Ramos (cell line): ENCODE data around the gene C1QTNF2.

Source experiments
- in situ Hi-C: fragments of 300-500 bp; cut with MboI; formaldehyde crosslinking; loops from one replicate; pipeline ENCODE4 v1.14.3; 2022; ENCODE audit warnings: low sequenced_read_pairs; ENCODE audit not compliant: unreplicated experiment

The C1QTNF2 gene

DNA sequence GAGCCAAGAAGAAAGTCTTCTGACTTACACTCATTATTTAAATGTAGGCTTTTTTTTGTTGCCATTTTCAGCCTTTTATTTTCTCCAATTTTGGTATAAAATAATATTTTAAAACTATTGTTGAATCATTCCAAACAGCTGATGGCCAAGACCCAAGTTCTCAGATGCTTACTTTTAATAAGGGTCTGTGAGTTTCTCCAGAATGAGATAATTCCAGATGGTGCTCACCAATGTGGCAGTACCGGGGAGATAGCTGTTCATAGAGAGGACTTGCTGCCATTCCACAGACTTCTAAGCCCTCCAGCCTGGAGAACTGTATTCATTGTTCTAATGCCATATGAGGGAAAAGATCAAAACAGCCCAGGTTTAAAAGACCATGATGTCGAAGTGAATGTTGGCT lies 5.3 kb upstream of the C1QTNF2 start:
- in situ Hi-C loops = no loop called here

DNA sequence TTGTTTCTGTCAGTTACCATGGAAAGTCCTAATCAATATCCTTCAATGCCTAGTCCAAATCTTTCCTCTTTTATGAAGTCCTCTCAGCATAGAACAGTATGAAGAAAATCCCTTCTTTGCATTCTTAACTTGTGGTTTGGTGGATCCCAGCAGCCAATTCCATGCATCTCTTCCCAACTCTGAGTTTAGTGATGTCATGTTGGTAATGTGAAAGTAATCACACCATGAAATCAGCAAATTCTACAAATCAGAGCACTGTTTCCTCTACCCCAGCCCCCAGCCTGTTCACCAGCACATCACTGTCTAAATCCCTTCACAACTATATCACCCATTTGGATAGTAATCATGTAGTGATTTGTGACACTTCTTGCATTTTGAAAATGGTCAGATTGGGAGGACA lies 4.7 kb upstream of the C1QTNF2 start:
- in situ Hi-C loops = no loop called here

DNA sequence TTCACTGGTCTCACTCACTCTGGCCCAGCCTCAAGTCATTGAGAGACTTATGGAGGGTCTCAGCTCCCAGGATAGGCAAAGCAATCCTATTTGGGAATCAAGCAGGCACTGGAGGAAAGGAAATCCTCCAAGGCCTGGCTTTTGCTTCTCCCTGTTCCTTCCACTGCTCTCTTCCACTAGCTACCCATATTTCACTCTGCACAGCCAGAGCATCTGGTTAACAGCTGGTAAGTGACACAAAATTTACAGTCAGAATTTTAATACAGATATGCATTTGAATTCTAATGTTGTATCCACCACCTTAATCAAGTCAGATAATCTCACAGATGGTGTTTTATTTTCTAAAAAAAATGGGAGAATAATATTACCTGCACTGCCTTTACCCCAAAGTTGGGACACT lies 868 bp upstream of the C1QTNF2 start:
- in situ Hi-C loops = no loop called here

DNA sequence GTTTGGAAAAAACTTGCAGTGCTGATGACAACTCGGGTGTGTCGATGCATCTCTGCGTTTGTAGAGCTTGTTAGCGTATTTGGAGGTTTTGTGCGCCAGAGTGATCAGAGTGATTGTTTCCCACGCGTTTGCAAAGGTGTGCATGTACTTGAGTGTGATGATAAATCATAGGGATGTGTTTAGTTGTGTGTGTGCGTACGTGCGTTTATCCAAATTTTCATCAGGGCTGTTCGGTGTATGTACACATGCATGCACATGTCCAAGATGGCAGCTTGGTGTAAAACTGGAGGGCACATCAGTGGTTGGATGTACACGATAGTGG lies 248 bp upstream of the C1QTNF2 start:
- in situ Hi-C loops = no loop called here

DNA sequence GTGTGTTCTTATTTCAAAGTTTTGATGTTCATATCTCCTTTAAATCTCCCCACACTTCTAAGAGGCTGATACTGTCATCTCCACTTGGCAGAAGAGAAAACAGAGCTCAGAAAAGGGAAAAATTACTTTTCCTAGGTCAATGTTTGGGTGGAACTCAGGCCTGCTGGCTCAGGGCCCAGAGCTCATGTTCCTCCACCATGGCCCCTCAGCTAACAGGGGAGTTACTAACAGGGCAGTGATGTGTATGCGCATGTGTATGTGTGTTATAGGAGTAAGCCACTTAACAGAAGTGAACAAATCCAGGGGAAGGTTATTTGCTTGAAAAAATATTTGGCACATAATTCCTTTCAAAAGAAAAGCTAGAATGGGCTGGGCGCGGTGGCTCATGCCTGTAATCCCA lies 2.5 kb downstream of the C1QTNF2 start:
- in situ Hi-C loops = no loop called here

GRCh38 chr5:160367261-160367660 lies 3.2 kb downstream of the C1QTNF2 start:
- in situ Hi-C loops = no loop called here

GRCh38 chr5:160366230-160366629 lies 4.2 kb downstream of the C1QTNF2 start:
- in situ Hi-C loops = no loop called here

DNA sequence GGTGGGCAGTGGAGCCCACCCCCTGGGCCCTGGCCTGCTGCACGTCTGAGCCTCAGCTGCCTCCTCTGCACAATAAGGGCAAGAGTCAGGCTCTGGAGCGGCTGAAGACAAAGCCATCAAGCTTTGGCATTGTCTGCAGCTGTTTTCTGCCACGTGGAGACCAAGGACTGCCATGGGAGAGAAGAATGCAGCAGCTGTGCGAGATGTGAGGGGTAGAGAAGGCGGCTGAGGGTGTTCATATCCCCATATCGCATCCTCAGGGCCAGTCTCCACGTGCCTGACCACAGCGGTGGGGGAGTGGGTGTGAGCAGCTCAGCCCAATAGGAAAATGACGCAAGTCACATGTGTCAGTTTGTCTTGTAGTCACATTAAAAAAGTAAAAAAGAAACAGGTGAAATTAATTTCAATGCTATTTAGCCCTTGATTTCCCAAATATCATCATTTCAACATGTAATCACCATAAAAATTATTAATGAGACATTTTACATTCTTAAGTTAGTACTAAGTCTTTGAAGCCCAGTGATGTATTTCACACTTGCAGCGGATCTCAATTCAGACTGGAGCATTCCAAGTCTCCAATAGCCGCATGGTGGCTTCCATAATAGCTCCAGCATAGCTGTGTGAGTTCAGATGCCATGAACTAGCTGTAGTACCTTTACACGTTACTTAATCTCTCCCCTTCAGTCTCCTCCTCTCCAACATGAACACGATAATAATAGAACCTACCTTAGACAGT lies 6.6 kb downstream of the C1QTNF2 start:
- in situ Hi-C loops = no loop called here

DNA sequence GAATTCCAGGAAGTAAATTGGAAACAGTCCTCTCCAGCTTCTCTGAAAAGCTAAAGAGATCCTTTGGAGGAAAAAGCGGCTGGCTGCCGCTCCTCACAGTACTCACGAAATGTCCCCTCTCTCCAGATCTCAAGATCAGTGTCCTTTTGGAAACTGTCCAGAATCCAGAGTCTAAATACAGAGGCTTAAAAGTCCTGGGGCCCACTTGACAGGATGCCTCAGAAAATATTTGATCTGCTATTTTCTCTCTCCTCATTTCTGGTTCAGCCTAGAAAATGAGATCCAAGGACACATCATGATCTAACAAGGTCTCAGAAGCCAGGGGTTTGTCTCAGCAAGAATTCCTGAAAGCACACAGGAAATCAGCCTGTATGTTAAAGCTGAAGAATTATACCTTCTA lies 7.2 kb downstream of the C1QTNF2 start:
- in situ Hi-C loops = no loop called here

- in situ Hi-C loops = no loop called here
Measured at GRCh38 chr5:160361624-160362228, 8.7 kb downstream of the C1QTNF2 start.

DNA sequence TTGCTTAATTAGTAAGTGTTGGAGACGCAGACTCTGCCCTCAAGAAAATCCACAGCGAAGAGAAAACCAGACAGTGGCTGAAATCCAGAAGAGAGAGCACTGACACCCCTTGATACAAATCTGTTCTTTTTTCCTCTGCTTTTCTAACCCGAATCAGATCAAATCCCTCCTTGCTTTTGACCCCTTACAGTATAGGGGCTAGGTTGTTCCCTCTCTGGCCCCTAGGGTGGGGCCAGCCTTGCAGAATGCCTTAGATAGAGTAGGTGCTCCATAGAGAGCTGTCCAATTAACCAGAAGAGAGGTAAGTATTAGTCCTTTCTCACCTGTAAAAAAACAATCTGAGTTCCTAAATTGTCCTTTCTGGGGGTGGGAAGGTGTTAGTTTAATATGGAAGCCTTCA lies 10.1 kb downstream of the C1QTNF2 start:
- in situ Hi-C loops = no loop called here

DNA sequence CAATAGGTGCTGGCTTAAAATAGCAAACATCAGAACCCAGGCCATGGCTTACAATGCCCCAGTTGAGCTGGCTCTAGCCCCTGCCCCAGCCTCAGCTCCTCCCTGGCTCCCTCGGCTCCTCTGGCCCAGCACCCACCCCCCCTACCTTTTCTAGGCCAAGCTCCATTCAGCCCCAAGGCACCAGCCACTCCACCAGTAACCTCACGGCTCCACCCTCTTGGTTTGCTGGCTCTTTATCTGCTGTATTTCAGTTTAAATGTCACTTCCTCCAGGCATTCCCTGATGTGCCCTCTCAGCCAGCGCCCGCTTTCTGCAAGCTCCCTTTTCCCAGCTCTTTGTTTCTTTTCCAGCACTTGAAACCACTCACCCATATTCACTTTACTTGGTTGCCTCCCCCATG lies 10.6 kb downstream of the C1QTNF2 start:
- in situ Hi-C loops = no loop called here

- in situ Hi-C loops = no loop called here
Measured at GRCh38 chr5:160359242-160359641, 11.2 kb downstream of the C1QTNF2 start.

- in situ Hi-C loops = no loop called here
Measured at GRCh38 chr5:160357861-160358411, 12.5 kb downstream of the C1QTNF2 start.

GRCh38 chr5:160357394-160357793 lies 13.0 kb downstream of the C1QTNF2 start:
- in situ Hi-C loops = no loop called here

DNA sequence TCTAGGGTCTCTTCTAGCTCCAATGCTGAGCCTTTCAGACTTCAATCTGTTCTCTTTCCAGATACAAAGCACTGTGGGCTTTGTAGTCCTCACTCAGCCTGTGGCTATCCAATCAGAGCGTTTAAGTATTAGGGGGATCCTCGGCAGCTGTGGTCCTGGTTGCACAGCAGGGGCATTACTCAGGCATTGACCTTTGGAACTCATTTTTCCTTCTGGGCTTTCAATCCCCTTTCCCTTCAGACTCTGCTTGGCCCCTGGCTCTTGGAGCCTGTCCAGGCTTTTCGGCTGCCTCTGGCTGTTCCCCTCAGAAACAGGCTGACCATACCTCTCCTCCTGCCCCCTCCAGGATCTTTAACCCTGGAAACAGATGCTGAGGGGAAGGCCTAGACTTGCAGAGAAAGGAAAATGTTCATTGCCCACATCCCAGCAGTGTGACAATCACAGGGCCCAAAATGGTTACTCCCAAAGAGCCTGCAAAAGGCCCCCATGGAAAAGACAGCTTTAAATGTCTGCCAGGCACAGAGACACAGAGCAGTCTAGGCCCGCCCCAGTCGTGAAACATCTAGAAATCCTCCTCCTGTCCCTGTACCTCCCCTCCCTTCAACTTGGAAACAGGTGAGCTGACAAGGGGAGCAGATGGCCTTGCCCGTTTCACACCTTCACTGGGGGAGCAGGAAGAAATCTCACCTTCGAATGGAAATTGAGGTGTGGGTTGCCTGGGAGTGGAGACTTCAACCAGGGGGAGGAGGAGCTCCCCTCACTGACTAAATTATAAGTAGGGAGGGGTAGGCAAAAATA lies 13.7 kb downstream of the C1QTNF2 start:
- in situ Hi-C loops = no loop called here

DNA sequence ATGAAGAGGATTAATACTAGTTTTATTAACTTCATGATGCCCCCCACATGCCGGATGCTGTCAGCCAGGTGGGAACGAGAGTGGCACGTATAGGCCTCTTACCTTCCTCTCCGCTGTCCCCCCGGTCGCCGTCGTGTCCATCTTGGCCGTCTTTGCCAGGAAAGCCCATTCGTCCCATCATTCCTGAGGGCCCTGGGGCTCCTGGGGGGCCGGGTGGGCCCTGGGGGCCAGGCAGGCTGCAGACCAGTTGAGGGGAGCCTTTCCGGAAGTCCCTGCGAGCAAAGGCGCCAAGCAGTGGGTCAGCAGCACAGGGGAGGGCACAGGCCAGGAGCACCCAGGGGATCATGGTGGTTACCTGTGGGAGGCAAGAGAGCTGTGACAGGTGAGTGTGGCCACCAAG lies 15.8 kb downstream of the C1QTNF2 start:
- in situ Hi-C loops = no loop called here

DNA sequence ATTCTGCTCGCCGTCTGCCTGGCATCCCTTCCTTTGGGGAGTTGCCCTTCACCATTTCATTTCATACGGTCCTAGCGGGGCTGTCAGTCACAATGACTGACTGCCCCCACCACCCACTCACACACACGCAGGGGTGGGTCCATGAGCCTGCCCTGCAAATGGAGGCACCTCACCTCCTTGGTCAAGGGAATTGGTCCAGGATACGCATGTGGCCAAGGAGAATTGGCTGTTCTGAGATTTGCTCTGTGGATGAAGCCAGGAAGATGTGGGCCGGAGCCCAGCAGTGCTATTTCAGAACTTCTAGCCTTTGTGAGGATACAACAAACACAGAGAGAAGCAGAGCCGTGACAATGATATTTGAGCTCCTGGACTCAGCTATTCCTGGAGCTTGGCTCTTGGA lies 17.0 kb downstream of the C1QTNF2 start:
- in situ Hi-C loops = no loop called here

DNA sequence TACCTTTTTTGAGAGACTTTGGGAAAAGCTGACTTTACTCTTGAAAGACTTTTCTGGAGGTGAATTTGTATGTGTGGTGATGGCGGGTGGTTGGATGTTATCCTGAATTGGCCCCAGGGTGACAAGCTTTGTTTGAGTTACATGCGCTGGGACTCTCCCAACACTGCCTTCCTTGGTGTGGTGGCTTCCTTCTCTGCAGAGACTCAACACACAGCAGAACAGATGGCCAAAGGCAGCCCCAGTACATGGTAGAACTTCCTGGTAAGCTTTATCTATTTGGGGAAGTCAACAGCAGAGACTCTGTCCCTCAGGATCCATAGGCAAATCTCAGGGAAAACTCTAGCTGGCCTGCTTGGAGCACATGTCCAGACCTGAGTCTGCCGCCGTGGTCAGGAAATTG lies 18.1 kb downstream of the C1QTNF2 start:
- in situ Hi-C loops = no loop called here

DNA sequence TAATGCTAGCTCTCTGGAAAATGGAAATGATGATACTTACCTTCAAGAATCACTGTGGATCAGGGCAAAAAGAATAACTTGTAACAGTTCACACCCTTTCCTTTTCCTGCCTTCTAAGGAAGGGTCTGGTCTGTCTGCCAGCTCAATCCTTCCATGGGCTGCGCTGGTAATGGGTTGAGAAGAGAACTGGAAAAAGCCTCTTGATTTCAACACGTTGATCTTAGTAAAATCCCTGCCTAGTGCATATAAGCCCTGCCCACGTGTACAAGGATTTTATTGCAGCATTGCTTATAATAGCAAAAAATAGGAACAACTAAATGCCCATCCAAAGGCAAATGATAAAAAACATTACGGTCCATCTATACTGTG lies 20.5 kb downstream of the C1QTNF2 start:
- in situ Hi-C loops = loop anchor here (5.0 kb wide), 1 partner anchor 328 kb away; no protein-coding TSS in a partner anchor

DNA sequence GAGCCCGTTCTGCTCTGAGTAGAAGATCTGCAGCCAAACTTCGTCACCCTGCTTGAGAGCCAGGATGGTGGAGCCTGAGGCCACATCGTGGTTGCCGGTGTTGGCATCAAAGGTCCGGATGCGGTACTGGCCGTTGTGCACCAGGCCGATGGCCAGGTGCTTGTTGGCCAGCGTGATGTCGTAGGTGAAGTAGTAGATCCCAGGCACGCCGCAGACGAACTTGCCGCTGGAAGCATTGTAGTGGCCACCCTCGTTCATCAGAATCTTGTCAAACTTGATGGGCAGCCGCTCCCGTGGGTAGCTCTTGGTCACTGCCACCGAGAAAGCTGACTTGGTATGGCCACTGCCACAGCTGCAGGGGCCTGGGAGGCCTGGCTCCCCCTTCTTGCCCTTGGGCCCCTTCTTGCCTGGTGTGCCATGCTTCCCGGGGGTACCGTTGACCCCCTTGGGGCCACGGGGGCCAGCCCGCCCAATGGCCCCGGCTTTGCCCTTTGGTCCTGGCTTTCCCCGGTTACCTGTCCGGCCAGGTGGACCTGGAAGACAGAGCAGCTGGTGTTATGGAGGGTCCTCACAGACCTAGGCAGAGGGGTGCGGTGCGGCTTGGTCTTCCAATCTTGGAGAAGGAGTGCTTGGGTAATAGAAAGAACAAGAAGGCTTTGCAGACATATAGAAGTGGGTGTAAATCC lies 21.0 kb downstream of the C1QTNF2 start:
- in situ Hi-C loops = loop anchor here (5.0 kb wide), 1 partner anchor 327 kb away; no protein-coding TSS in a partner anchor
